Natural killer cell (primary cell): ENCODE results near the gene APEX1. TPM values are rescaled to one million over a fixed set of nuclear protein-coding genes. Genes with fewer than 3 reads are reported as not detected.
A peak's percentile ranks its signal among the peaks of the same experiment; 100 is the strongest.

Source experiments
- ATAC-seq, 3 donors: fragments of 150-1000 bp in 2 of 3; fragments of 200-7000 bp in 1 of 3; cut with Tn5 transposase; 1 replicate in 1 of 3; 2 replicates in 2 of 3; pipeline ENCODE4 v1.10.0; 2021; ENCODE audit warnings: mild to moderate bottlenecking in 2 of 3, moderate library complexity in 2 of 3
- DNase-seq, 2 donors: peaks; one replicate each; pipeline versions ENCODE4 v3.0.0 to v3.0.0-alpha.2; 2013 to 2021; ENCODE audit warnings: mixed read lengths in 1 of 2
- H3K27ac ChIP-seq: one replicate; pipeline ENCODE4 v1.5.1; 2013; ENCODE audit warnings: mild to moderate bottlenecking, low read length
- H3K27me3 ChIP-seq: one replicate; pipeline ENCODE4 v1.6.1; 2013; ENCODE audit warnings: low read length; ENCODE audit not compliant: control insufficient read depth, insufficient read depth
- H3K36me3 ChIP-seq: one replicate; pipeline ENCODE4 v1.6.1; 2013; ENCODE audit warnings: low read length; ENCODE audit not compliant: control insufficient read depth, insufficient read depth
- H3K4me1 ChIP-seq: one replicate; pipeline ENCODE4 v1.6.1; 2013; ENCODE audit warnings: low read length; ENCODE audit not compliant: control insufficient read depth, insufficient read depth
- H3K4me3 ChIP-seq: one replicate; pipeline ENCODE4 v1.5.1; 2013; ENCODE audit warnings: low read length
- H3K9me3 ChIP-seq: one replicate; pipeline ENCODE4 v1.6.1; 2013; ENCODE audit warnings: low read length; ENCODE audit not compliant: control insufficient read depth, insufficient read depth
- H3K27ac Mint-ChIP-seq, 2 donors: one replicate each; pipeline ENCODE4 v1.8.0; 2022; ENCODE audit warnings: mild to moderate bottlenecking in 2 of 2, mixed read lengths in 2 of 2, moderate library complexity in 1 of 2
- H3K27me3 Mint-ChIP-seq, 2 donors: one replicate each; pipeline ENCODE4 v1.8.0; 2022; ENCODE audit warnings: low read depth in 2 of 2, mixed read lengths in 2 of 2
- H3K36me3 Mint-ChIP-seq: one replicate; pipeline ENCODE4 v1.8.0; 2022; ENCODE audit warnings: mixed read lengths
- H3K4me1 Mint-ChIP-seq, 2 donors: one replicate each; pipeline ENCODE4 v1.8.0; 2022; ENCODE audit warnings: mixed read lengths in 2 of 2
- H3K4me3 Mint-ChIP-seq: one replicate; pipeline ENCODE4 v1.8.0; 2022; ENCODE audit warnings: mild to moderate bottlenecking, moderate library complexity, mixed read lengths
- H3K9me3 Mint-ChIP-seq, 2 donors: one replicate each; pipeline ENCODE4 v1.8.0; 2022; ENCODE audit warnings: mixed read lengths in 2 of 2
- CTCF ChIP-seq: fragments of 200-600 bp; IDR thresholded peaks from one replicate; pipeline ENCODE4 v1.8.0; 2022; ENCODE audit warnings: antibody characterized with exemption
- WGBS: methylation state at CpG from one replicate; pipeline ENCODE4 v1.1.7; 2013; ENCODE audit warnings: missing lambda C conversion rate; ENCODE audit not compliant: insufficient coverage; 5-methylcytosine and 5-hydroxymethylcytosine counted together
- intact Hi-C: fragments of 100-400 bp; cut with micrococcal nuclease; formaldehyde crosslinking; loops from one replicate; pipeline ENCODE4 v1.14.2; 2022
- total RNA-seq, 4 donors: library from RNA; stranded (reverse); fragments of 120-200 nt in 1 of 4; gene quantifications; one replicate each; pipeline versions ENCODE4 v1.2.3 to v1.2.4, GENCODE V29; 2013 to 2022

The APEX1 gene
- total RNA-seq, 3 donors from 2014 or later (not counting 1 experiment from before 2014, with no cell fraction given) = 66.0 to 77.6 (median 74.9) TPM

GRCh38 chr14:20478894-20479293, 23.9 kb downstream of the APEX1 start:
- H3K4me1 Mint-ChIP-seq = peaks cover 32 to 39% of the 10 kb centered on the region in 2 donors
- H3K4me1 ChIP-seq = peaks cover 28% of the 10 kb centered on the region

GRCh38 chr14:20482382-20482781, 27.4 kb downstream of the APEX1 start:
- H3K9me3 ChIP-seq = no peaks in the 10 kb centered on the region
- Mint-ChIP-seq H3K36me3 (no peaks in the 10 kb centered on the region), H3K27me3 (no peaks in the 10 kb centered on the region), H3K9me3 (no peaks in the 10 kb centered on the region), H3K4me3 (no peak overlapping the region), H3K4me1 (peaks cover 24 to 29% of the 10 kb centered on the region in 2 donors), H3K27ac (no peak overlapping the region)
- H3K4me3 ChIP-seq = no peak overlapping the region
- no peak for TF ChIP-seq CTCF
- DNase-seq = no peak
- H3K4me1 ChIP-seq = peaks cover 19% of the 10 kb centered on the region
- H3K27me3 ChIP-seq = no peaks in the 10 kb centered on the region
- intact Hi-C loops = no loop called here
- WGBS = 100% methylated on average over 3 of the region's 5 CpGs
- peaks cover 9% of the 10 kb centered on the region for H3K36me3 ChIP-seq
- no peak overlapping the region for H3K27ac ChIP-seq
- ATAC-seq = no peak

More at GRCh38 chr14:20478894-20479293, 23.9 kb downstream of the APEX1 start:
- no peaks in the 10 kb centered on the region for H3K9me3 Mint-ChIP-seq
- Histone ChIP-seq H3K27me3 (no peaks in the 10 kb centered on the region), H3K36me3 (peaks cover 39% of the 10 kb centered on the region), H3K9me3 (no peaks in the 10 kb centered on the region), H3K4me3 (no peak overlapping the region), H3K27ac (peak overlapping the region; percentile 12)
- no peak for TF ChIP-seq CTCF
- DNase-seq (no peak), ATAC-seq (no peak)
- H3K27me3 Mint-ChIP-seq = no peaks in the 10 kb centered on the region
- no peak overlapping the region for H3K4me3 Mint-ChIP-seq
- WGBS = 100% methylated on average over 1 of the region's 2 CpGs
- H3K36me3 Mint-ChIP-seq = peaks cover 14% of the 10 kb centered on the region
- intact Hi-C loops = no loop called here
- H3K27ac Mint-ChIP-seq = peak overlapping the region; percentile 82 to 85

- H3K27ac ChIP-seq = no peak overlapping the region
- Mint-ChIP-seq H3K36me3 (no peaks in the 10 kb centered on the region), H3K9me3 (no peaks in the 10 kb centered on the region), H3K4me3 (no peak overlapping the region), H3K27me3 (no peaks in the 10 kb centered on the region), H3K4me1 (peaks cover 32 to 34% of the 10 kb centered on the region in 2 donors), H3K27ac (no peak overlapping the region)
- intact Hi-C loops = no loop called here
- no peaks in the 10 kb centered on the region for H3K9me3 ChIP-seq
- TF ChIP-seq CTCF = no peak
- ATAC-seq (no peak), DNase-seq (no peak)
- WGBS = 81% methylated on average over 7 of the region's 7 CpGs
- no peak overlapping the region for H3K4me3 ChIP-seq
- H3K27me3 ChIP-seq = no peaks in the 10 kb centered on the region
- H3K4me1 ChIP-seq = peaks cover 27% of the 10 kb centered on the region
- no peaks in the 10 kb centered on the region for H3K36me3 ChIP-seq
Observed at GRCh38 chr14:20485900-20486299, 30.9 kb downstream of the APEX1 start.
